Neutrophil (primary cell): ENCODE measurements around the gene FHL2.

Source experiments
- H3K27ac ChIP-seq: fragments of 200-600 bp; sonication (generic); 2 replicates; pipeline ENCODE4 v1.5.1; 2016; ENCODE audit warnings: mild to moderate bottlenecking, moderate library complexity
- H3K27me3 ChIP-seq: fragments of 200-600 bp; sonication (generic); 2 replicates; pipeline ENCODE4 v1.6.0; 2016; ENCODE audit warnings: mild to moderate bottlenecking
- H3K36me3 ChIP-seq: fragments of 200-600 bp; sonication (generic); 2 replicates; pipeline ENCODE4 v1.5.1; 2017
- H3K4me1 ChIP-seq, 2 experiments: fragments of 200-600 bp in 1 of 2; sonication (generic) in 1 of 2; 1 replicate in 1 of 2; 2 replicates in 1 of 2; pipeline versions ENCODE4 v1.5.1 to v1.6.1; 2013 to 2016; ENCODE audit warnings: low read depth in 1 of 2, low read length in 1 of 2, mild to moderate bottlenecking in 1 of 2, moderate library complexity in 1 of 2; ENCODE audit not compliant: control insufficient read depth in 1 of 2, insufficient read depth in 1 of 2
- H3K4me3 ChIP-seq, 2 experiments: fragments of 200-600 bp in 1 of 2; sonication (generic) in 1 of 2; 1 replicate in 1 of 2; 2 replicates in 1 of 2; pipeline ENCODE4 v1.5.1; 2013 to 2016; ENCODE audit warnings: low read depth in 1 of 2, low read length in 1 of 2, mild to moderate bottlenecking in 1 of 2, moderate library complexity in 1 of 2
- H3K9me3 ChIP-seq: fragments of 200-600 bp; sonication (generic); 2 replicates; pipeline ENCODE4 v1.5.1; 2016
- CTCF ChIP-seq: fragments of 200-600 bp; sonication (generic); IDR thresholded peaks from 2 replicates; pipeline ENCODE4 v1.5.1; 2016; ENCODE audit warnings: antibody characterized with exemption

Gene FHL2

GRCh38 chr2:105443617-105444598 is 45.1 kb upstream of the FHL2 start:
- Histone ChIP-seq H3K27ac (no peak overlapping the region), H3K4me1 (no peaks in the 10 kb centered on the region), H3K9me3 (no peaks in the 10 kb centered on the region), H3K36me3 (no peaks in the 10 kb centered on the region), H3K27me3 (no peaks in the 10 kb centered on the region), H3K4me3 (no peak overlapping the region)
- no peak for TF ChIP-seq CTCF

DNA sequence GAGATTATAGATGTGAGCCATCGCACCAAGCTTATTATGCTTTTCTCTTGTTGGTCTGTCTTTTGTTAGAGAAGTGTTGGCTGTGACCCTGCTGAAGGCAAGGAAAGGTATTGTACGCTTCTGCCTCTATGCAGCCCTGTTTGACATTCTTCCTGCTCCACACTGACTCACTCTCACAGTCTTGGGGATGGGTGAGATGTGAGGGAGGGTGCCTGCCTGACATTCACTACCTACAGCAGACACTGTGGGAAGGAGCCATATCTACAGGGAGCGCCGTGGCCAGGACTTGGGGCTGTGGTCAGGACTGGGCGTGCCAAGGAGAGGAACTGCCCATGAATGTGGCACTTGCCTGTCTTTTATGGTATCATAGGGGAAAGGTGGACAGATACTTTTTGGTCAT is 43.9 kb upstream of the FHL2 start:
- TF ChIP-seq CTCF, result no peak

GRCh38 chr2:105442056-105442455 is 43.2 kb upstream of the FHL2 start:
- H3K4me3 ChIP-seq, result no peak overlapping the region
- H3K36me3 ChIP-seq, result no peaks in the 10 kb centered on the region
- no peaks in the 10 kb centered on the region for H3K4me1 ChIP-seq
- H3K27me3 ChIP-seq, result no peaks in the 10 kb centered on the region
- TF ChIP-seq CTCF, result no peak
- H3K9me3 ChIP-seq, result no peaks in the 10 kb centered on the region
- no peak overlapping the region for H3K27ac ChIP-seq

More for the DNA sequence above, 43.9 kb upstream of the FHL2 start:
- no peak overlapping the region for H3K27ac ChIP-seq
- H3K36me3 ChIP-seq, result no peaks in the 10 kb centered on the region
- no peak overlapping the region for H3K4me3 ChIP-seq
- H3K27me3 ChIP-seq, result no peaks in the 10 kb centered on the region
- H3K4me1 ChIP-seq, result no peaks in the 10 kb centered on the region
- H3K9me3 ChIP-seq, result no peaks in the 10 kb centered on the region

DNA sequence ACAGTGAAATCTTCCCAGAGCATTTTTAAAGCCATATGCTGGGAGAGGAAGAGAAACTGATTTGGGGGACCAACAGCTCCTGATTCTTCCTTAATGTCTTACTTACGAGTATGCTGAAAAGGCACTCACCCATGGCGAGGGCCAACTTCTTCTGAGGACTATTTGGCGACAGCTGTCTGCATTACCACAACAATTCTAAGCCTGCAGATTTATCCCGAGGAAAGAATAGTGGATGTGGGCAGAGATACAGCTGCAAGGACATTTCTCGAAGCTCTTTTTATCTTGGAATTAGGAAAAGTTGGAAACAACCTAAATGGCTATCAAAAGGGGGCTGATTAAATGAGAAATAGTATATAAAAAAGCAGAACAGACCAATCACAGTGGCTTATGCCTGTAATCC is 40.3 kb upstream of the FHL2 start:
- Histone ChIP-seq H3K27me3 (no peaks in the 10 kb centered on the region), H3K4me1 (no peaks in the 10 kb centered on the region), H3K36me3 (no peaks in the 10 kb centered on the region), H3K9me3 (no peaks in the 10 kb centered on the region), H3K27ac (no peak overlapping the region), H3K4me3 (no peak overlapping the region)
- no peak for TF ChIP-seq CTCF

DNA sequence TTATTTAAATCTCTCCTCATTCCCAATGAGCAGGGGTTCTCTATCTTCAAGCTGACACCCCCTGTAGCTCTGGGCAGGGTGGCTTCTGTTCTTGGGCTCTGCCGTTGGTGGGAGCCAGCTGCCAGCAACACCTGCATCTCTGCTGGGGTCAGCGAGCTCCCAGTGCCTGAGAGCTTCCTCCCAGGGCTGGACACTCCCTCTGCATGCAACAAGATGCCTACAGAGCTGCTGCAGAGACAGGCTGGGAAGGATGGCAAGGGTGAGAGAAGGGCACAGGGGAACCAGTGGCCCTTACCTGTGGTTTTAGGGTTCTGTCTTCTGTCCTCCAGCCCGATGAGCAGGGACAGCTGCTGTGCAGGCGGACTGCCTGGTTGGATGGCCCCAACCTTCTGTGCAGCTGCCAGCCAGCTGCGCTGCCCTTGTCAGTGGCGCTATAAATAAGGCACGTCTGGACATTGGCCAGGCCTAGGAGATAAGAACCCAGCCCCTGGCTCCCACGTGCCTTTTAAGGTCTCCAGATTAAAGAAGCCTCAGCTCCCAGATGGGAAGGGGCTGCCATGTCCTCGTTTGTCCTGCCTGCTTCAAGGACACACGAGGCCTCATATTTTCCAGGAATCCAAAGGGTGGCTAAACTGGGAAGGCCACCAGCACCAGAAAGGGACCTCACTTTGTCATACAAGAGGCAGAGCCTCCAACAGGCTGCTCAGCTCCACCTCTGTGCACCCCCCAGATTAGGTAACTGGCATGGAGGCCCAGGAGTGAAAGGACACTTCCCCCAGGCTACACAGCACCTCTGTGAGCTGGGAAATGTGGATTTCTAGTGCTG is 39.5 kb upstream of the FHL2 start:
- no peaks in the 10 kb centered on the region for H3K27me3 ChIP-seq
- H3K4me3 ChIP-seq, result no peak overlapping the region
- H3K36me3 ChIP-seq, result no peaks in the 10 kb centered on the region
- H3K9me3 ChIP-seq, result no peaks in the 10 kb centered on the region
- TF ChIP-seq CTCF, result no peak
- no peak overlapping the region for H3K27ac ChIP-seq
- H3K4me1 ChIP-seq, result no peaks in the 10 kb centered on the region
